Bronchial epithelial cell (primary cell): ENCODE data around the gene PEX14. TPM values are rescaled to one million over a fixed set of nuclear protein-coding genes. Genes with fewer than 3 reads are reported as not detected.

ENCODE experiments used
- DNase-seq: peaks from one replicate; pipeline ENCODE4 v3.0.0-alpha.2; 2010; ENCODE audit warnings: low read depth
- FAIRE-seq: peaks from 2 replicates; lab custom pipeline; 2011; peaks lifted over from hg19 to GRCh38; lab: Jason Lieb, UNC
- H3K27me3 ChIP-seq: 2 replicates; pipeline ENCODE4 v1.5.1; 2011; ENCODE audit warnings: low read length; ENCODE audit not compliant: control insufficient read depth, insufficient read depth
- H3K36me3 ChIP-seq: 2 replicates; pipeline ENCODE4 v1.5.1; 2011; ENCODE audit warnings: low read length; ENCODE audit not compliant: control insufficient read depth, insufficient read depth
- H3K4me3 ChIP-seq: 2 replicates; pipeline ENCODE4 v1.5.1; 2011; ENCODE audit warnings: mild to moderate bottlenecking, low read depth, low read length, control low read depth
- CTCF ChIP-seq: IDR thresholded peaks from 2 replicates; pipeline ENCODE4 v1.5.1; 2011; ENCODE audit warnings: mild to moderate bottlenecking, moderate library complexity, low read length, control low read depth, inconsistent platforms; ENCODE audit not compliant: insufficient read depth, severe bottlenecking
- total RNA-seq: library from RNA; depleted of rRNA; stranded (reverse); fragments of >200 nt; gene quantifications from 2 replicates; pipeline ENCODE4 v1.2.1, GENCODE V29; 2014

Gene PEX14
- total RNA-seq, 1 donor from 2014 or later = 8.7 TPM

GRCh38 chr1:10637834-10638558, 163.2 kb downstream of the PEX14 start:
- H3K36me3 ChIP-seq = peaks cover 18% of the 10 kb centered on the region
- H3K4me3 ChIP-seq = no peak overlapping the region
- no peak for TF ChIP-seq CTCF
- DNase-seq (no peak), FAIRE-seq (no peak)
- no peaks in the 10 kb centered on the region for H3K27me3 ChIP-seq

- no peak overlapping the region for H3K4me3 ChIP-seq
- peaks cover 19% of the 10 kb centered on the region for H3K36me3 ChIP-seq
- FAIRE-seq (no peak), DNase-seq (no peak)
- no peaks in the 10 kb centered on the region for H3K27me3 ChIP-seq
- no peak for TF ChIP-seq CTCF
Observed at GRCh38 chr1:10638559-10639005, 163.8 kb downstream of the PEX14 start.

- no peaks in the 10 kb centered on the region for H3K27me3 ChIP-seq
- DNase-seq (no peak), FAIRE-seq (no peak)
- no peak overlapping the region for H3K4me3 ChIP-seq
- no peak for TF ChIP-seq CTCF
- peaks cover 19% of the 10 kb centered on the region for H3K36me3 ChIP-seq
Observed at GRCh38 chr1:10639011-10639774, 164.4 kb downstream of the PEX14 start.

GRCh38 chr1:10639775-10640578, 165.2 kb downstream of the PEX14 start:
- Histone ChIP-seq H3K27me3 (no peaks in the 10 kb centered on the region), H3K4me3 (no peak overlapping the region), H3K36me3 (peaks cover 20% of the 10 kb centered on the region)
- no peak for FAIRE-seq
- TF ChIP-seq CTCF = no peak
- DNase-seq = no peak

GRCh38 chr1:10640843-10641553, 166.2 kb downstream of the PEX14 start:
- no peak for TF ChIP-seq CTCF
- H3K4me3 ChIP-seq = no peak overlapping the region
- H3K27me3 ChIP-seq = no peaks in the 10 kb centered on the region
- peaks cover 24% of the 10 kb centered on the region for H3K36me3 ChIP-seq
- FAIRE-seq (no peak), DNase-seq (no peak)
